NCI-H345 treated with DMSO at 0.1 percent for 48 hours (cell line): Measurements from ENCODE around the gene BBS1.
A peak's percentile ranks its signal among the peaks of the same experiment; 100 is the strongest.
"Not testable (repeated sequence)": the region's sequence is repeated elsewhere in the genome, so short reads cannot be mapped to it uniquely, and the experiment has no call there.

ENCODE experiments used
- DNase-seq: peaks from one replicate; lab custom pipeline; 2025; ENCODE audit not compliant: unreplicated experiment; lab: John Stamatoyannopoulos, UW

BBS1 gene

GRCh38 chr11:66510271-66510989 lies at the start of gene BBS1:
Gene BBS1 (plus strand): TSS chr11:66510635. CDS start chr11:66510660, 25 bp downstream.
- DNase-seq, result peak; percentile 54

GRCh38 chr11:66462010-66462409 lies 48.4 kb upstream of the BBS1 start:
- no peak for DNase-seq

DNA sequence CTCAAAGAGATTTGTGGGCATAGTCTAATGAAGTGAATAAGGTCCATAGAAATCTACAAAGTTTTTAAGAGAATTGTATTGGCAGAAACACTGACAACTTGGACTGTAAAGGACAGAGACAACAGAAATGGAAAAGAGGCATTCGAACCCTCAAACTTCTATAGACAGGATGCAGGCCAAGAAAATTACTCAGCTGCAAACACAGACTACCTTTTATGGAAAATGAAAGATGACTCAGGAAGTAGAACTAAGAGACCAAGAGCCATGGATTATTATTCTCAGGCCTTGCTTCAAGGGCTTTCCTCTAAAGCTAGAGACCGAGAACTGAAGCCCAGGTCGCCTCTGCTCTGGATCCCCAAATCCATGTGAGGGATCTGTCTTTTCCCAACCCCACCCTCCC lies 47.5 kb upstream of the BBS1 start:
- DNase-seq, result no peak

DNA sequence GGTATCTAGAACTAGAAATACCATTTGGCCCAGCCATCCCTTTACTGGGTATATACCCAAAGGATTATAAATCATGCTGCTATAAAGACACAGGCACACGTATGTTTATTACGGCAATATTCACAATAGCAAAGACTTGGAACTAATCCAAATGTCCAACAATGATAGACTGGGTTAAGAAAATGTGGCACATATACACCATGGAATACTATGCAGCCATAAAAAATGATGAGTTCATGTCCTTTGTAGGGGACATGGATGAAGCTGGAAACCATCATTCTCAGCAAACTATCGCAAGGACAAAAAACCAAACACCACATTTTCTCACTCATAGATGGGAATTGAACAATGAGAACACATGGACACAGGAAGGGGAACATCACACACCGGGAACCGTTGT lies 46.3 kb upstream of the BBS1 start:
- not testable (repeated sequence) for DNase-seq

DNA sequence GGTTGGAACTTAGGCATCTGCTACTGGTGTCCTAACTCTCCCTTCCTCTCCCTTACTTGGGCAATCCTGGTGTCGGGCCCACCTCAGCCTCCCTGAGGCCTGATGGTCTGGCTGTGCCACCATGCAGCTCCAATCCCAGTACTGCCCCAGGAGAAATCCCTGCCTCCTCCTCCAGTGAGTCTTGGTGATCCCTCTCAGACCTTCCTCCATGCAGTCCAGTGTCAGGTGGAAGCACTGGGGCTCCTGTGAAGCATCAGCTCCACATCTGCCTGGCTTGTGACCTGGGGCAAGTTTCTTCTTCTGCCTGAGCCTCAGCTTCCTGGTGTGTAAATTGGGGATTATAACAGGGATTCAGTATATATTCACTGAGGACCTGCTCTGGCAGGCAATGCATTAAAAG lies 45.5 kb upstream of the BBS1 start:
- no peak for DNase-seq

GRCh38 chr11:66465373-66466224 lies 44.8 kb upstream of the BBS1 start:
- no peak for DNase-seq

- DNase-seq, result peak; percentile 76
These were observed 44.0 kb upstream of the BBS1 start, which contains the start of gene PELI3 for GRCh38 chr11:66466225-66467033. Gene PELI3 (plus strand): TSS chr11:66466905. CDS start chr11:66468129, 1,224 bp downstream.

- no peak for DNase-seq
These were observed 43.3 kb upstream of the BBS1 start for GRCh38 chr11:66467034-66467659.

- no peak for DNase-seq
These were observed 42.7 kb upstream of the BBS1 start for GRCh38 chr11:66467756-66468155.

GRCh38 chr11:66468691-66469090 lies 41.7 kb upstream of the BBS1 start:
- DNase-seq, result no peak

- no peak for DNase-seq
These were observed 41.0 kb upstream of the BBS1 start for GRCh38 chr11:66469441-66469840.

DNA sequence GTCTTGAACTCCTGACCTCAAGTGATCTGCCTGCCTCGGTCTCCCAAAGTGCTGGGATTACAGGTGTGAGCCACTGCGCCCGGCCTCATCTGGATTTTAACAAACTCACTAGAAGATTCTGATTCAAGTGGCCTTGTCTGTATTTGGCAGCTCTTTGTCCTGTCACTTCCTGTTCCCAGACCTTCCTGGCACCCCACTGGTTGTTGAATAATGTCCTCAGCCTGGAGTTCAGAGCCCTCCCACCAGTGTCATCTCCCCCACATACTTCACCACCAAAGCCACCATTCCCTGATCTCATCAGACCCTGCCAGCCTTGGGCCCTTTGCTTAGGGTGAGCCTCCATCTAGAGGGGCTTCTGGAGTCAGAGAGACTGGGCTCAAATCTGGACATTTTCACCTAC lies 40.4 kb upstream of the BBS1 start:
- no peak for DNase-seq

DNA sequence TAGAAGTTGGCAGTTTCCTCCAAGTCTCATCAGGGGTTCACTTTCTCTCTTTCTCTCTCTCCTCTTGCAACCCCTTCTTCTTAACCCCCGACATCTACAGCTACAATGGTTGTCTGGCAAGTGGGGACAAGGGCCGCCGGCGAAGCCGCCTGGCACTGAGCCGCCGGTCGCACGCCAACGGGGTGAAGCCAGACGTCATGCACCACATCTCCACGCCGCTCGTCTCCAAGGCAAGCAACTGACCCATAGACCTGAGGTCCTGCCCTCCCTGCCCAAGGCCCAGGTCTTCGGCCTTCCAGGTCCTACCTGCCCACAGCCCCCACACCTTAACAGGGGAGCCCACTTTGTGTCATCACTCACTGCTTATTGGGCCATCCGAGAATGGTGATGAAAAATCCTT lies 39.3 kb upstream of the BBS1 start:
- DNase-seq, result no peak

- DNase-seq, result no peak
These were observed 38.4 kb upstream of the BBS1 start for GRCh38 chr11:66472054-66472453.

- DNase-seq, result no peak
These were observed 37.3 kb upstream of the BBS1 start for GRCh38 chr11:66473167-66473566.

DNA sequence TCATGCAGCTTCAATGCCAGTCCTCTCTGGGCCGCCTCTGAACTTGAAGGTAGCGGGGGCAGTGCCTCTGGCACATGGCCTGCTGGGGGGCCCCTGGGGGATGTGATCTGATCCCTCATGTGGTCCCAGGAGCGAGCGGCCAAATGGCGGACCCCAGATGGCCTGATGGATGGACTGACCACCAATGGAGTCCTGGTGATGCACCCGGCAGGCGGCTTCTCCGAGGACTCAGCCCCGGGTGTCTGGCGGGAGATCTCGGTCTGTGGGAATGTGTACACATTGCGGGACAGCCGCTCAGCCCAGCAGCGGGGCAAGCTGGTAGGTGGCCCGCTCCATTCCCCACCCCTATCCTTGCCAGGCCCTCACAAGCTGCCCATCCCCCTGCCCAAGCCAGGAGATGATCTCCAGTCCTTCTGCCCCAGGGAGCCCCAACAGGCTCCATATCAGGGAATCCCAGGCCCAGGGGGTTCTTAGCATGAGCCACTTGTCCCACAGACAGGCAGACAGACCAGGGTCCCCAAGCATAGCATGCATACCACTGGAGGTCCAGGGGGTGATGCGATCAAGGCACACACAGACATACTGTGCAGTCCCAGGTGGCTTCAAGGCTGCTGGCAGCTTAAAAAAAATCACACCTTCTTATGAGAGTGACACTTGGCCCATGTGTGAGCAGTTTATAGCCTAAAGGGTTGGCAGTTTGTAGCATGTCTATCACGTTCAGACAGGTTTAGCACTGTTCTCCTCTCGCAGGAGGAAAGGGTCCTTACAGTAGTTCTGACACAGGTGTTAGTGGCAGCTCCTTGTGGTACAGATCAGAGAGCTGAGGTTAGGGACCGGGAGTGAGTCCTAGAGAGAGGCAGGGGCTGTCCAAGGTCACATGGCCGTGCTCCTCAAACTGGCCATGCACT lies 36.6 kb upstream of the BBS1 start:
- DNase-seq, result no peak

DNA sequence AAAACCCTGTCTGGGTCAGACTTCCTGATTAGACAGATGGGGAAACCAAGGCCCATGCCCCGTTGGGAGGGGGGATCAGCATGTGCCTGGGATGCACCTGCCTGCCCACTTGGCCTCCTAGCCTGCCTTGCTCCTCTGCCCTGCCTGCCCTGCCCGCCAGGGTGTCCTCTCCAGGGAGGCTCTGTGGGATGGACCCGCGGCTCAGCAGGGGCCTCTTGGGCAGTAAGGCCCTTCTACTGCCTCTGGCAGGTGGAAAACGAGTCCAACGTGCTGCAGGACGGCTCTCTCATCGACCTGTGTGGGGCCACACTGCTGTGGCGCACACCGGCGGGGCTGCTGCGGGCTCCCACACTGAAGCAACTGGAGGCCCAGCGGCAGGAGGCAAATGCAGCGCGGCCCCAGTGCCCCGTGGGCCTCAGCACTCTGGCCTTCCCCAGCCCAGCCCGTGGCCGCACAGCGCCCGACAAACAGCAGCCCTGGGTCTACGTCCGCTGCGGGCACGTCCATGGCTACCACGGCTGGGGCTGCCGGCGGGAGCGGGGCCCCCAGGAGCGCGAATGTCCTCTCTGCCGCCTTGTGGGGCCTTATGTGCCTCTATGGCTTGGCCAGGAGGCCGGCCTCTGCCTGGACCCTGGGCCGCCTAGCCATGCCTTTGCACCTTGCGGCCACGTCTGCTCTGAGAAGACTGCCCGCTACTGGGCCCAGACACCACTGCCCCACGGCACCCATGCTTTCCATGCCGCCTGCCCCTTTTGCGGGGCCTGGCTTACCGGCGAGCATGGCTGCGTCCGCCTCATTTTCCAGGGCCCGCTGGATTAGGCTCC lies 34.9 kb upstream of the BBS1 start:
- no peak for DNase-seq

DNA sequence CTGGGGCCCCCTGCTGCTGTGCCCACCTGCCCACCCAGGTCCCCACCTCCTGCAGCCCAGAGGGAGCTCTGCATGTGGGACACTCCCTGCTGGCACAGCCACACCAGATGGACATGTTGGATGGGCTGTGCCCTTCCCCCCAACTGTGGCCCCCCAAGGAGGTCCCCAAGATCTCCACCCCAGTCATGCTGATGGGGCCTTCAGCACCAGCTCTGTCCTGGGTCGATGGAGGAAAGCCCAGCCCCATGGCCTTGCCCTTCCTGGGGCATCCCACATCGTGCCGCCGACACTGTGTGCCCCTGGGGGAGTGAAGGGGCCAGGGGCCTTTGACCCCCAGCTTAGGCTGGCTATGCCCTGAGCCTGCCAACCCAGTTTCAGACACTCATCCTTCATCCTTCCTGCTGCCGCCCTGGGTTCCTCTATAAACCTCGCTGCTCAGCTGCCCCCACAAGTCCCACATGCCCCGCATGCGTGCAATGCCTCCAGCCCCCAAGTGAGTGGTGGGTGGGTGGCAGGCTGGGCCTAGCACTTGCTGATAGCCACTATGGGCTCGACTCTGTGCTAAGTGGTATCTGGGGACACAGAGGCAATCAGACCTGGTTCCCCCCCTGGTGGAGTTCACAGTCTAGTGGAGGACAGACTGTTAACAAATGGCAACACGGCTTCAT lies 34.1 kb upstream of the BBS1 start:
- no peak for DNase-seq

DNA sequence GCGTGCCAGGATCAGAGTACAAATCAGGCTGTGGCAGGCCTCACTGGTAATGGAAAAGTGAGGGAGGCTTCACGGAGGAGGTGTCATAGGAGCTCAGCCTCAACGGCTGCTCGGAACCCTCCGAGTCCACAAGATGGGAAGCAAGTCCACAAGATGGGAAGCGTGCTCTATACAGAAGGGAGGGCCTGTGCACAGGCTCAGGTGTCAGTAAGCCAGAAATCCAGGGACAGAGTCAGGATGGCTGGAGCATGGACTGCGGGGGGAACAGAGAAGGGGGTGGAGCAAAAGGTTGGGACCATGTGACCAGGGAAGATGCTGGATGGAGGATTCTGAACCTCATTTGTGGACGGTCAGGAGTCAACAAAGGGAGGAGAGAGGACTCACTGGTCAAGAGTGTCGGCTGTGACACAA lies 33.6 kb upstream of the BBS1 start:
- DNase-seq, result no peak
